LNCAP (cell line): ENCODE measurements around the gene ESCO1.

ENCODE experiments used
- TF ChIP-seq, protein P1 (sequence below): fragments of 450-650 bp; IDR thresholded peaks from 2 replicates; pipeline ENCODE4 v1.5.1; 2017; ENCODE audit warnings: mild to moderate bottlenecking

ESCO1 gene

DNA sequence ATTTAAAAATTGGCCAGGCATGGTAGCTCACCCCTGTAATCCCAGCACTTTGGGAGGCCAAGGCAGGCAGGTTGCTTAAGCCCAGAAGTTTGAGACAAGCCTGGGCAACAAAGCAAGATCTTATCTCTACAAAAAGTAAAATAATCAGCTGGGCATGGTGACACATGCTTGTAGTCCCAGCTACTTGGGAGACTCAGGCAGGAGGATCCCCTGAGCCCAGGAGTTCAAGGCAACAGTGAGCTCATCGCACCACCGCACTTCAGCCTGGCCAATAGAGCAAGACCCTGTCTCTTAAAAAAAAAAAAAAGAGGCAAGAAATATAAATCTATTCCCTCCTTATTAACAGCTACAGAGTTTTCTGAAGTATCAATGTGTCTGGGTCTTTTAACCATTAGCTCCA is 51.9 kb downstream of the ESCO1 start:
- TF ChIP-seq, protein P1, sequence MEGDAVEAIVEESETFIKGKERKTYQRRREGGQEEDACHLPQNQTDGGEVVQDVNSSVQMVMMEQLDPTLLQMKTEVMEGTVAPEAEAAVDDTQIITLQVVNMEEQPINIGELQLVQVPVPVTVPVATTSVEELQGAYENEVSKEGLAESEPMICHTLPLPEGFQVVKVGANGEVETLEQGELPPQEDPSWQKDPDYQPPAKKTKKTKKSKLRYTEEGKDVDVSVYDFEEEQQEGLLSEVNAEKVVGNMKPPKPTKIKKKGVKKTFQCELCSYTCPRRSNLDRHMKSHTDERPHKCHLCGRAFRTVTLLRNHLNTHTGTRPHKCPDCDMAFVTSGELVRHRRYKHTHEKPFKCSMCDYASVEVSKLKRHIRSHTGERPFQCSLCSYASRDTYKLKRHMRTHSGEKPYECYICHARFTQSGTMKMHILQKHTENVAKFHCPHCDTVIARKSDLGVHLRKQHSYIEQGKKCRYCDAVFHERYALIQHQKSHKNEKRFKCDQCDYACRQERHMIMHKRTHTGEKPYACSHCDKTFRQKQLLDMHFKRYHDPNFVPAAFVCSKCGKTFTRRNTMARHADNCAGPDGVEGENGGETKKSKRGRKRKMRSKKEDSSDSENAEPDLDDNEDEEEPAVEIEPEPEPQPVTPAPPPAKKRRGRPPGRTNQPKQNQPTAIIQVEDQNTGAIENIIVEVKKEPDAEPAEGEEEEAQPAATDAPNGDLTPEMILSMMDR: no peak

DNA sequence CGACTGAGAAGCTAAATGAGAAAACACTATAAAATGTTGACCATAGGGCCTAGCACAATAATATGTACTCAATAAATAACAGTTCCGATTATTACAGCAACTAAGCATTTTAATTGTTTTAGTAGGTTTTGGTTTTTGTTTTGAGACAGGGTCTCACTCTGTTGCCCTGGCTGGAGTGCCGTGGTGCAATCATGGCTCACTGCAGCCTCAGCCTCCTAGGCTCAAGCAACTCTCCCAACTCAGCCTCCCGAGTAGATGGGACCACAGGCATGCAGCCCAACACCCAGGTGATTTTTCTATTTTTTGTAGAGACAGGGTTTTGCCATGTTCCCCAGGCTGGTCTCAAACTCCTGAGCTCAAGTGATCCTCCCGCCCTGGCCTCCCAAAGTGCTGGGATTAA is 54.1 kb downstream of the ESCO1 start:
- TF ChIP-seq, protein P1: no peak

DNA sequence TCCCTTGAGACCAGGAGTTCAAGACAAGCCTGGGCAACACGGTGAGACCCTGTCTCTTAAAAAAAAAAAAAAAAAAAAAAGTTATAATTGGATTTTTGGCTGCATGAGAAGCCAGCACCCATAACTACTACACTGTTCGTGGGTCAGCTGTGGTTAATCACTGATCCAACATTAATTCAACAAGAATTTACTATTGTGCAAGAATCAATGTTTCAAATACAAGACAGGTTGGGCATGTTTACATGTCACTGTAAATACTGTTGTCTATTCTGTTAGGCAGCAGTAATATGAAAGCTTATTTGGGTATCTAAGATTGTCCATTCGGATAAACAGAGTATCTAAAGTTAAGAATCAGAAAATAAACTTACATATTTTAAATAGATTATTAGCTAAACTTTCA is 62.3 kb downstream of the ESCO1 start:
- TF ChIP-seq, protein P1: no peak

DNA sequence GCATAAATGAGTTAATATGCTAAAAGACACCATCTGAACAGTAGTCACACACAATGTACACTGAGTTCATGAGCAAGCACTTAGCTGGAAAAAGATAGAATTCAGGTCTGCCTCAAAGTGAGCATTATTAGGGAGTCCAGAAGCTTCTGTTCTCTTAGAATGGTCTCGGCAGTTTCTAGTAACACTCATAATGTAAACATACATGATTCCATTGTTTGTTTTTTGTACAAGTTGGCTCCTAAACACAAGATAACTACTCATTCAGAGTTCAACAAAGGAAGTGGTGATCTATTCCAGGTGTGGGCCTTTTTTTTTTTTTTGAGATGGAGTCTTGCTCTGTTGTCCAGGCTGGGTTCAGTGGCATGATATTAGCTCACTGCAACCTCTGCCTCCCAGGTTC is 66.2 kb downstream of the ESCO1 start:
- TF ChIP-seq, protein P1: no peak

GRCh38 chr18:21526463-21526862 is 74.0 kb downstream of the ESCO1 start:
- TF ChIP-seq, protein P1: no peak

DNA sequence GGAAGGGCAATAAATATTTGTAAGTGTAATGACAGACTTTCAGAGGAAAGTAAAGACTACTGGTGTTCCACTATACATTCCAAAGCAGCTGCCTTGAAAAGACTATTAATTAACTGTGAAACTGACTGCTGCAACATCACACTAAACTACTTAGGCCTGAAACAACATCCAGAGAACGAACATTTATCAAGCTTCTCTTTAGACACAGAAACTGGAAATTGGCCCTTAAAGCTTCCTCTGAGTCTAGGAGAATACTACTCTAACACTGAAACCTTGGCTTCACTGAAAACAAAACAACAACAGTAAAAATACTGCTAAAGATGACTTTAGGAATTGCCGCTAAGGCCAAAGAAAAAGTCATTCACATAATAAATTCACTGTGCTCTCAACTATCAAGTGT is 74.6 kb downstream of the ESCO1 start:
- TF ChIP-seq, protein P1: no peak

- TF ChIP-seq, protein P1: no peak
Observed at GRCh38 chr18:21522530-21522929, 78.0 kb downstream of the ESCO1 start.

DNA sequence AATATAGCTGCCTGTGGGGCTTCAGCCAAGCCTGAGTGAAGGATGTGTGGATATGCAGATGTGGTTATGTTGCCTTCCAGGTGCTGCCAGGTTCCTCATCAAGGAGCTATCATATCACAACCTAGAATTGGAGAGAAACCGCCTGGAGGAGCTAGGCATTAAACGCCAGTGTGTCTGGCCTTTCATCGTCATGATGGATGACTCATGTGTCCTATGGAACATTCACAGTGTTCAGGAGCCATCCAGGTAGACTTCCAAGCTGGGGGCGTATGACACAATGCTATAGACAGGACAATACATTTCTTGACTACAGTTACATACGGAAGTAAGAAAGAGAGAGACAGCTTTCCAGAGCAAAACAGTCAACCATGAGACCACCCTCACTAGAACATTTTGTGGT is 86.8 kb downstream of the ESCO1 start:
- TF ChIP-seq, protein P1: no peak
